HG03060 (cell line): Measurements from ENCODE around the gene ARFRP1.
"Not testable (repeated sequence)": the region's sequence is repeated elsewhere in the genome, so short reads cannot be mapped to it uniquely, and the experiment has no call there.

Experiments used
- ATAC-seq: cut with Tn5 transposase; IDR thresholded peaks from one replicate; pipeline ENCODE4 v1.9.1; 2021; ENCODE audit warnings: low read depth, moderate number of reproducible peaks; ENCODE audit not compliant: unreplicated experiment

ARFRP1 gene

GRCh38 chr20:63733579-63734081 lies 25.9 kb upstream of the ARFRP1 start:
- no peak for ATAC-seq

GRCh38 chr20:63733117-63733516 lies 25.3 kb upstream of the ARFRP1 start:
- ATAC-seq = no peak

DNA sequence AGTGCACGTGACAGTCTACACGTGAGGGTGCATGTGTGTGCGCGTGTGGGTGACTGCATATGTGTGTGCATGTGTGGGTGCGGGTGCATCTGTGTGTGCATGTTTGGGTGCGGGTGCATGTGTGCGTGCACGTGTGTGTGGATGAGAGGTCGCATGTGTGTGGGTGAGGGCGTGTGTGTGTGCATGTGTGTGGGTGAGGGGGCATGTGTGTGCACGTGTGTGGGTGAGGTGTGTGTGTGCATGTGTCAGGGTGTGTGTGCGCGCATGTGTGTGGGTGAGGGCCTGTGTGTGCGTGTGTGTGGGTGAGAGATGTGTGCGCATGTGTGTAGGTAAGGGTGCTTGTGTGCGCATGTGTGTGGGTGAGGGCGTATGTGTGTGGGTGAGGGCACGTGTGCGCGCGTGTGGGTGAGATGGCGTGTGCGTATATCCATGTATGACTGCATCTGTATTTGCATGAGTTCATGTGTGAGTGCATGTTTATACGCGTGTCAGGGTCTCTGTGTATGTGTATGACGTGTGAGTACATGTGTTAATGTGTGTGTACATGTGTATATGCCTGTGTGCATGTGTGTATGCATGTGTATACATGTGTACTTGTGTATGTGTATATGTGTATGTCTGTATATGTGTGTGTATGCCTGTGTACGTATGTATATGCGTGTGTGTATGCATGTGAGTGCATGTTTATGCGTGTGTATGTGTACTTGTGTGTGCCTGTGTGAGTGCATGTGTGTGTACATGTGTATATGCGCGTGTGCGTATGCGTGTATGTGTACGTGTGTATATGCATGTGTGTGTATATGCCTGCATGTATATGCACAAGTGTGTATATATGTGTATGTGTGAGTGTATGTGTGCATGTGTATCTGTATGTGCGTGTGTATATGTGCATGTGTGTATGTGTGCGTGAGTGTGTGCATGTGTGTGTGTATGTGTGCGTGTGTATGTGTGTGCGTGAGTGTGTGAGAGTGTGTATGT lies 24.6 kb upstream of the ARFRP1 start:
- no peak for ATAC-seq

DNA sequence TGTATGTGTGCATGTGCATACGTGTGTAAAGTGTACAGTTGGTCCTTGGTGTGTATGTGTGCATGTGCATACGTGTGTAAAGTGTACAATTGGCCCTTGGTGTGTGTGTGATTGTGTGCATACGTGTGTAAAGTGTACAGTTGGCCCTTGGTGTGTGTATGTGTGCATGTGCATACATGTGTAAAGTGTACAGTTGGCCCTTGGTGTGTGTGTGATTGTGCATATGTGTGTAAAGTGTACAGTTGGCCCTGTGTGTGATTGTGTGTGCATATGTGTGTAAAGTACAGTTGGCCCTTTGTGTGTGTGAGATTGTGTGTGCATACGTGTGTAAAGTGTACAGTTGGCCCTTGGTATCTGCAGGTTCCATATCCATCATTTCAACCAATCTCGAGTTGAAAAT lies 23.6 kb upstream of the ARFRP1 start:
- ATAC-seq = no peak

DNA sequence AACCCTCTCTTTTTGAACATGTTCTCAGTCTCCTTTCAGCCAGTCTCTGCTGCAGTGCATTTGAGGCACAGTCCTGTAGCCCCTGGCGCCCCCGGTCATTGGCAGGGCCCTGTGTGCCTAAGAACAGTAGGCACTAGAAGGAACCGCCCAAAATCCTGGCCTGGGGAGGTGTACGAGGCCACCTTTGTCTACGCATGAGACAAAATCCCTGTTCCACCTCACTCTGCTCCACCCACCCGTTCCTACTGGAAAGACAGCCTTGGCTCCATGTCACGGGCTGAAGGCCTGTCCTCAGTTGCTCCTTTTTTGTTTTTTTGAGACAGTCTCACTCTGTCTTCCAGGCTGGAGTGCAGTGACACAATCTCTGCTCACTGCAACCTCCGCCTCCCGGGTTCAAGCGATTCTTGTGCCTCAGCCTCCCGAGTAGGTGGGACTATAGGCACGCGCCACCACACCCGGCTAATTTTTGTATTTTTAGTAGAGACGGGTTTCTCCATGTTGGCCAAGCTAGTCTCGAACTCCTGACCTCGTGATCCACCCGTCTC lies 22.5 kb upstream of the ARFRP1 start:
- ATAC-seq = not testable (repeated sequence)

DNA sequence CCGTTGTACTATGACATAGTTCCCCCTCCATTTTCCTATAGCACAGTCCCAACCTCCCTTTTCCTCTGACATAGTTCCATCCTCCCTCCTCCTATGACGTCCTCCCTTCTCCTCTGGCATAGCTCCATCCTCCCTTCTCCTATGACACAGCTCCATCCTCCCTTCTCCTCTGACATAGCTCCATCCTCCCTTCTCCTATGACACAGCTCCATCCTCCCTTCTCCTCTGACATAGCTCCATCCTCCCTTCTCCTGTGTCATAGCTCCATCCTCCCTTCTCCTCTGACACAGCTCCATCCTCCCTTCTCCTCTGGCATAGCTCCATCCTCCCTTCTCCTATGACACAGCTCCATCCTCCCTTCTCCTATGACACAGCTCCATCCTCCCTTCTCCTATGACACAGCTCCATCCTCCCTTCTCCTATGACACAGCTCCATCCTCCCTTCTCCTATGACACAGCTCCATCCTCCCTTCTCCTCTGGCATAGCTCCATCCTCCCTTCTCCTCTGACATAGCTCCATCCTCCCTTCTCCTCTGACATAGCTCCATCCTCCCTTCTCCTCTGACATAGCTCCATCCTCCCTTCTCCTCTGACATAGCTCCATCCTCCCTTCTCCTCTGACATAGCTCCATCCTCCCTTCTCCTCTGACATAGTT lies 15.3 kb upstream of the ARFRP1 start:
- ATAC-seq = not testable (repeated sequence)

DNA sequence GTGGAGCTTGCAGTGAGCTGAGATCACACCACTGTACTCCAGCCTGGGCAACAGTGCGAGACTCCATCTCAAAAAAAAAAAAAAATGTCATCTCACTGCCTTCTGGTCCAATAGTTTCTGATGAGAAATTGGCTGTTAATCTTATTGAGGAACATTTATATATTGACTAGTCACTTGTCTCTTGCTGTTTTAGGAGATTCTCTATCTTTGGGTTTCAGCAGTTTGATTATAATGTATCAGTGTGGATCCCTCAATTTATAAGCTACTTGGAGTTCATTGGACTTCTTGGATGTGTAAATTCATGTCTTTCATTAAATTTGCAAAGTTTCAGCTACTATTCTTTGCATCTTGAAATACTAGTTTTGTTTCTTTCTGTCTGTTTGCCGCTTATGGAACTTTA lies 11.2 kb upstream of the ARFRP1 start:
- ATAC-seq = no peak

GRCh38 chr20:63714858-63715257 lies 7.1 kb upstream of the ARFRP1 start:
- no peak for ATAC-seq

DNA sequence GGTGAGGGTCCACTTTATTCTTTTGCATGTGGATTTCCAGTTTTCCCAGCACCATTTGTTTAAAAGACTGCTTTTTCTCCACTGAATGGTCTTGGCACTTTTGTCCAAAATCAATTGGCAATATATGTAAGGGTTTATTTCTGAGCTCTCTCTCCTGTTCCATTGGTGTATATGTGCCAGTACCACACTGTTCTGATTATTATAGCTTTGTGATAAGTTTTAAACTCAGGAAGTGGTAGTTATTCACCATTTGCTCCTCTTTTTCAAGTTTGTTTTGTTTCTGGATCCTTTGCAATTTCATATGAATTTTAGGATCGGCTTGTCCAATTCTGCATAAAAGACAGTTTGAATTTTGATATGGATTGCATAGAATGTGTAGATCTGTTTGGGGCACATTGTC lies 4.4 kb upstream of the ARFRP1 start:
- no peak for ATAC-seq

- no peak for ATAC-seq
Observed at GRCh38 chr20:63711085-63711645, 3.4 kb upstream of the ARFRP1 start.

GRCh38 chr20:63709149-63709527 lies 1.4 kb upstream of the ARFRP1 start:
- no peak for ATAC-seq

DNA sequence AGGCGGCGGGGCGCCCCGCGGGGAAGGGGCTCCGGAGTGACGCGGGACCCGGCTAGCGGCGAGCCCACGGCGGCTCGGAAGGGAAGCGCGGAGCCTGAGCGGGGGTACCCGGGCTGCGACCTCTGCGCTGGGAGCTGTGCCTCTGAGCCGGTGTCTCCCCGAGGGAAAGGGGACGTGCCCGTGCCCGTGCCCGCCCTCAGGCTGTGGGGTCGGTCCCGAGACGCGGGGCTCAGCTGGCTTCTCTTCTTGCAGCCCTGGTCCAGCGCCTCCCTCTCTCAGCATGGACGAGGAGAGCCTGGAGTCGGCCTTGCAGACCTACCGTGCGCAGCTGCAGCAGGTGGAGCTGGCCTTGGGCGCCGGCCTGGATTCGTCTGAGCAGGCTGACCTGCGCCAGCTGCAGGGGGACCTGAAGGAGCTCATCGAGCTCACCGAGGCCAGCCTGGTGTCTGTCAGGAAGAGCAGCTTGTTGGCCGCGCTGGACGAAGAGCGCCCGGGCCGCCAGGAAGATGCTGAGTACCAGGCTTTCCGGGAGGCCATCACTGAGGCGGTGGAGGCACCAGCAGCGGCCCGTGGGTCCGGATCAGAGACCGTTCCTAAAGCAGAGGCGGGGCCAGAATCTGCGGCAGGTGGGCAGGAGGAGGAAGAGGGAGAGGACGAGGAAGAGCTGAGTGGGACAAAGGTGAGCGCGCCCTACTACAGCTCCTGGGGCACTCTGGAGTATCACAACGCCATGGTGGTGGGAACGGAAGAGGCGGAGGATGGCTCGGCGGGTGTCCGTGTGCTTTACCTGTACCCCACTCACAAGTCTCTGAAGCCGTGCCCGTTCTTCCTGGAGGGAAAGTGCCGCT lies 749 bp upstream of the ARFRP1 start:
- ATAC-seq = no peak

GRCh38 chr20:63706852-63707557 lies 771 bp downstream of the ARFRP1 start:
- ATAC-seq = no peak

DNA sequence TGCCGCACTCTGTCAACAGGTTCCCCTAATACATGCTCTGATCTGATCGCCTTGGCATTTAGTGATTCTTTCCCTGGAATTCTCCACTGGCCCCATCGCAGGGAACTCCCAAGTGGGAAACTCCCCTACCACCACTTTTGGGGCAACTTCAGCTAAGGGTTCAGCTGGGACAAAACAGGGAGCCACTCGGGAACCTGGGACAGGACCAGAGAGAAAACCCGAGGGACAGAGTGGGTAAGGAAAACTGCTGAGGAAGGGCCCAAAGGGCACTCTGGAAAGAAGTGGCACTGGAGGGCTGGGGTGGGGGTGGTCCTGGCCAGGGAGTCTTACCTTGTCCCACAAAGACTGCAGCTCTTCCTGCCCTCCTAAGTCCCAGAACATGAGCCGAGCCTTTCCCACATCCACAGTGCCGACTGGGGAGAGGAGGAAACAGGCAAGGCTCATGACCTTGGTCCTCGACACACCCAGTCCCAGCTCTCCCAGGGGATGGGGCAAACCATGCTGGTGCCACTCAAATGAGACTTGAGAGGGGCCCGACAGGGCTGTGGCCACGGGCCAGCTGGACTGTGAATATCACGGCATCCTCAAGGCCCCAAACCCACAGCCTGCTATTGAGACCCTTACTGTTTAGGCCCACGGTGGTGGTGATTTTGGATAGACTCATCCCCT lies 1.6 kb downstream of the ARFRP1 start:
- no peak for ATAC-seq

DNA sequence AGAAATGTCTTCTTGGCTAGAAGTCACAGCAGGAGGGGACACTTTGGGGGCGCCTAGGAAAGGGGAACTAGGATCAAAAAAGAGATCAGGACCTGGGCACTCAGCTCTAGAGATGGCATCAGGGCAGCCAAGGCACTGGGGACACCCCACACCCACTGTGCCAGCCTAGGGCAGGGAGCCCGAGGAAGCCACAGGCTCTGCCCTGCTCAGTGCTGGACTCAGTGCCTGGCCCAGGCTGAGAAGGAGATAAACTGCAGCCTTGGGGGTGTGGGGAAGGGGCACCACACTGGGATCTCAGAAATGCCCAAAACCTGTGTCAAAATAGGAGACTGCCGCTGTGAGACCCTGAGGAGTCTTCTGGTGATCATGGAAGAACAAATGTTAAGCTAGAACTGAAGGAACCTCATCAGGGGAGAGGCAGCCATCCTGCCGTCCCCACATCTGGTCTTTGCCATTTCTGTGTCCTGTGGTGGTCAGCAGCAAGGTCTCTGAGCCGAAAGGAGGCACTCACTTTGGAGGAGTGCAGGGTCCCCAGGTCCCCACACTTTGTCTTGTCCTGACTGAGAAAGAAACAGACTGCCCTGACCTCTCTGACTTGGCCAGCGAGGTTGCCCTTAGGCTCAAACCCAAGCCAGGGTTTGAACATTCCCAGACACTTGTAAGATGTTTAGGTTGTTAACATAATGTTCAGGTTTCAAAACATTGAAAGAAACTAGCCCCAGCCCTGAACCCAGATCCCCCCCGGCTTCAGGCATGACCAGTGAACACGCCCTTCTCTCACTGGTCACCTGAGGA lies 2.3 kb downstream of the ARFRP1 start:
- no peak for ATAC-seq

- ATAC-seq = no peak
Observed at GRCh38 chr20:63704749-63705117, 3.0 kb downstream of the ARFRP1 start.

GRCh38 chr20:63703976-63704748 lies 3.6 kb downstream of the ARFRP1 start:
- ATAC-seq = no peak
